ENCODE measurements around the gene SLIT3.

DNA sequence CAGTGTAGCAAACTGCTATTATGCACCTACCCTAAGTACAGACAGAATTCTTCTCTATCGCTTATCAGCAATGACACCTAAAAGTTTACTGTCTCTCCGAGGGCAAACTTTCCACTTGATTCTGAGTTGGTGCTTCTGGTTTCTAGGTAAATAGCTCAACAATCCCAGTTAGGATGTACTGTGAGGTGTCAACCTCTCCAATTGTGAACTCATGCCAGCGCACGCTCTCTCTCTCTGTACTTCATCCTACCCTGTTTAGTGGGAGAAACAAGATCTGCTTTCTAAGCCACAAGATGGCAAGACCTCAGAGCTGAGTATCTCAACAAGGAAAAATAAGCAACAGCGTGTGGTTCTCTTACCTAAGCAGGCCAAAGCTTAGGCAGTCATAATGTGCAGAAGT lies 335.3 kb downstream of the SLIT3 start:
- TF ChIP-seq, protein P1, sequence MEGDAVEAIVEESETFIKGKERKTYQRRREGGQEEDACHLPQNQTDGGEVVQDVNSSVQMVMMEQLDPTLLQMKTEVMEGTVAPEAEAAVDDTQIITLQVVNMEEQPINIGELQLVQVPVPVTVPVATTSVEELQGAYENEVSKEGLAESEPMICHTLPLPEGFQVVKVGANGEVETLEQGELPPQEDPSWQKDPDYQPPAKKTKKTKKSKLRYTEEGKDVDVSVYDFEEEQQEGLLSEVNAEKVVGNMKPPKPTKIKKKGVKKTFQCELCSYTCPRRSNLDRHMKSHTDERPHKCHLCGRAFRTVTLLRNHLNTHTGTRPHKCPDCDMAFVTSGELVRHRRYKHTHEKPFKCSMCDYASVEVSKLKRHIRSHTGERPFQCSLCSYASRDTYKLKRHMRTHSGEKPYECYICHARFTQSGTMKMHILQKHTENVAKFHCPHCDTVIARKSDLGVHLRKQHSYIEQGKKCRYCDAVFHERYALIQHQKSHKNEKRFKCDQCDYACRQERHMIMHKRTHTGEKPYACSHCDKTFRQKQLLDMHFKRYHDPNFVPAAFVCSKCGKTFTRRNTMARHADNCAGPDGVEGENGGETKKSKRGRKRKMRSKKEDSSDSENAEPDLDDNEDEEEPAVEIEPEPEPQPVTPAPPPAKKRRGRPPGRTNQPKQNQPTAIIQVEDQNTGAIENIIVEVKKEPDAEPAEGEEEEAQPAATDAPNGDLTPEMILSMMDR (IDR thresholded peaks at IDR 0.05) = no peak
- no peak for TF ChIP-seq POLR2A (IDR thresholded peaks at IDR 0.05)
